ENCODE results near the gene EMX2. TPM values are rescaled to one million over a fixed set of nuclear protein-coding genes. Genes with fewer than 3 reads are reported as not detected.
"Not testable (repeated sequence)": the region's sequence is repeated elsewhere in the genome, so short reads cannot be mapped to it uniquely, and the experiment has no call there.

The EMX2 gene
- total RNA-seq, 3 donors from 2014 or later (not counting 1 experiment from before 2014, with no cell fraction given) = not detected

DNA sequence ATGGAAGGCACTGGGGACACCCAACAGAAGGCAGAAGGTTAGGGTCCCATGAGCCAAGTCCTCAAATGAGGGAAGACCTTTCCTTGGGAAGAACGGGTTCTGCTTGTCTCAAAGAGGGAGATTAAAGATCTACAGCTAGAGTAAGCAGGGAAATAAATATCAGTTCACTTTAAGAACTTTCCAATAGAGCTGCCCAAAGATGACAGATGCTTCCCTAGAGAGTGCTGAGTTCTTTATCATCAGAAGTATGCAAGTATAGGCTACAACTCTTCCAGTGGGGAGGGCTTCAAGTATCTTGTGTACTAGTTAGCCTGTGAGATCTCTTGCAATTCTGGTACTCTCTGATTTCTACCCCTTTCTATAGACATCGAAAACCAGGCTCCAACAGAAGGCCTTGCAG, 39.4 kb downstream of the EMX2 start:
- Mint-ChIP-seq H3K4me1 (no peaks in the 10 kb centered on the region), H3K9me3 (peaks cover 0 to 2% of the 10 kb centered on the region in 2 donors), H3K27me3 (ENCODE audit: low read depth in 2 of 2) (peaks cover 10 to 42% of the 10 kb centered on the region in 2 donors), H3K27ac (no peak overlapping the region), H3K36me3 (no peaks in the 10 kb centered on the region), H3K4me3 (no peak overlapping the region)
- no peaks in the 10 kb centered on the region for H3K4me1 ChIP-seq (ENCODE audit: control insufficient read depth, insufficient read depth, low read length)
- no peak for ATAC-seq
- intact Hi-C loops (cut with micrococcal nuclease) = no loop called here
- no CpG with 5 or more reads among the region's 2 CpGs for WGBS (ENCODE audit: insufficient coverage)
- no peaks in the 10 kb centered on the region for H3K36me3 ChIP-seq (ENCODE audit: control insufficient read depth, insufficient read depth, low read length)
- DNase-seq = no peak
- no peaks in the 10 kb centered on the region for H3K27me3 ChIP-seq (ENCODE audit: control insufficient read depth, insufficient read depth, low read length)
- no peaks in the 10 kb centered on the region for H3K9me3 ChIP-seq (ENCODE audit: control insufficient read depth, insufficient read depth, low read length)
- H3K27ac ChIP-seq (ENCODE audit: low read length) = no peak overlapping the region
- no peak for TF ChIP-seq CTCF (IDR thresholded peaks at IDR 0.05)
- no peak overlapping the region for H3K4me3 ChIP-seq (ENCODE audit: low read length)

- H3K27ac Mint-ChIP-seq; H3K9me3 Mint-ChIP-seq; H3K4me1 ChIP-seq (ENCODE audit: control insufficient read depth, insufficient read depth, low read length); H3K36me3 ChIP-seq (ENCODE audit: control insufficient read depth, insufficient read depth, low read length); ATAC-seq; H3K4me3 ChIP-seq (ENCODE audit: low read length); H3K4me1 Mint-ChIP-seq; H3K9me3 ChIP-seq (ENCODE audit: control insufficient read depth, insufficient read depth, low read length); H3K36me3 Mint-ChIP-seq; H3K4me3 Mint-ChIP-seq; DNase-seq; H3K27ac ChIP-seq (ENCODE audit: low read length); H3K27me3 ChIP-seq (ENCODE audit: control insufficient read depth, insufficient read depth, low read length); intact Hi-C loops (cut with micrococcal nuclease): not testable (repeated sequence)
- H3K27me3 Mint-ChIP-seq (ENCODE audit: low read depth in 2 of 2) = peaks cover 8 to 30% of the 10 kb centered on the region in 2 donors
- WGBS (ENCODE audit: insufficient coverage) = 71% methylated on average over 1 of the region's 2 CpGs
Observed at GRCh38 chr10:117584831-117585230, 42.3 kb downstream of the EMX2 start.

GRCh38 chr10:117587036-117587435, 44.5 kb downstream of the EMX2 start:
- H3K9me3 ChIP-seq (ENCODE audit: control insufficient read depth, insufficient read depth, low read length) = no peaks in the 10 kb centered on the region
- H3K4me1 ChIP-seq (ENCODE audit: control insufficient read depth, insufficient read depth, low read length) = no peaks in the 10 kb centered on the region
- Mint-ChIP-seq H3K9me3 (peaks cover 0 to 2% of the 10 kb centered on the region in 2 donors), H3K27me3 (ENCODE audit: low read depth in 2 of 2) (peaks cover 11 to 22% of the 10 kb centered on the region in 2 donors), H3K4me1 (no peaks in the 10 kb centered on the region), H3K27ac (no peak overlapping the region), H3K4me3 (no peak overlapping the region), H3K36me3 (no peaks in the 10 kb centered on the region)
- intact Hi-C loops (cut with micrococcal nuclease) = no loop called here
- no peak overlapping the region for H3K27ac ChIP-seq (ENCODE audit: low read length)
- 88% methylated on average over 4 of the region's 5 CpGs for WGBS (ENCODE audit: insufficient coverage)
- ATAC-seq (no peak), DNase-seq (no peak)
- peaks cover 2% of the 10 kb centered on the region for H3K27me3 ChIP-seq (ENCODE audit: control insufficient read depth, insufficient read depth, low read length)
- TF ChIP-seq CTCF (IDR thresholded peaks at IDR 0.05) = no peak
- no peaks in the 10 kb centered on the region for H3K36me3 ChIP-seq (ENCODE audit: control insufficient read depth, insufficient read depth, low read length)
- no peak overlapping the region for H3K4me3 ChIP-seq (ENCODE audit: low read length)

DNA sequence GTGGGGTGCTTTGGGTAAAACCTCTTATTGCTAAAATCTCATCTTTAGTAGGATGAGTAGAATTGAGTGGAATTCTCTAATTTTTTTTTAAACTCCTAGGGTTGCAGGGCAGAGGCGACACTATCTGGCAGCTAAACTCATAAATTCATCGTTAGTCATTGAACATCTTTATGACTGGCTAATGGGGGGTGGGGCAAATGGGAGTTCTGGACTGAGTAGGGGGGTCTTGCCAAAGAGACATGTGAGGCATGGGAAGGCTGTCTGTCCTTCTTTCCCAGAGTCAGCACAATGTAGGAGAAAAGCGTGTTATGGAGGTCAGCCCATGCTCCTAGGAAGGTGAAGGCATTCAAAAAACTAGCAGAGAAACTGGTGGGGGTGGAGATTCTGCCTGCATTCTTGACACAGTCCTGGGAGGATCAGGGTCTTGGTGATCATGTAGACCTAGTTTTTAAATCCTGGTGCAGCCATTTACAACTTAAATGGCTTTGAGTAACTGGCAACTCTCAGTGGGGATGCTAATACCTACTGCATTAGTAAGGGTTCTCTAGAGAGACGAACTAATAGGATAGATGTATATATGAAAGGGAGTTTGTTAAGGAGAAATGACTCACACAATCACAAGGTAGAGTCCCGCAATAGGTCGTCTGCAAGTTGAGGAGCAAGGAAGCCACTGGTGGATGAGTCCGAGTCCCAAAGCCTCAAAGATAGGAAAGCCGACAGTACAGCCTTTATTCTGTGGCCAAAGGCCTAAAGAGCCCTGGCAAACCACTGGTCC, 47.7 kb downstream of the EMX2 start:
- Mint-ChIP-seq H3K4me3 (no peak overlapping the region), H3K27me3 (ENCODE audit: low read depth in 2 of 2) (peaks cover 15 to 31% of the 10 kb centered on the region in 2 donors), H3K36me3 (no peaks in the 10 kb centered on the region), H3K27ac (no peak overlapping the region), H3K4me1 (no peaks in the 10 kb centered on the region), H3K9me3 (peaks cover 0 to 2% of the 10 kb centered on the region in 2 donors)
- H3K27ac ChIP-seq (ENCODE audit: low read length) = no peak overlapping the region
- no peaks in the 10 kb centered on the region for H3K36me3 ChIP-seq (ENCODE audit: control insufficient read depth, insufficient read depth, low read length)
- intact Hi-C loops (cut with micrococcal nuclease) = no loop called here
- H3K4me3 ChIP-seq (ENCODE audit: low read length) = no peak overlapping the region
- no peak for TF ChIP-seq CTCF (IDR thresholded peaks at IDR 0.05)
- ATAC-seq = no peak
- DNase-seq = no peak
- no peaks in the 10 kb centered on the region for H3K9me3 ChIP-seq (ENCODE audit: control insufficient read depth, insufficient read depth, low read length)
- 73% methylated on average over 8 of the region's 8 CpGs for WGBS (ENCODE audit: insufficient coverage)
- H3K4me1 ChIP-seq (ENCODE audit: control insufficient read depth, insufficient read depth, low read length) = no peaks in the 10 kb centered on the region
- peaks cover 2% of the 10 kb centered on the region for H3K27me3 ChIP-seq (ENCODE audit: control insufficient read depth, insufficient read depth, low read length)

Data from natural killer cell (primary cell).